ENCODE data around the gene STK25.
"Not testable (repeated sequence)": the region's sequence is repeated elsewhere in the genome, so short reads cannot be mapped to it uniquely, and the experiment has no call there.

STK25 gene

DNA sequence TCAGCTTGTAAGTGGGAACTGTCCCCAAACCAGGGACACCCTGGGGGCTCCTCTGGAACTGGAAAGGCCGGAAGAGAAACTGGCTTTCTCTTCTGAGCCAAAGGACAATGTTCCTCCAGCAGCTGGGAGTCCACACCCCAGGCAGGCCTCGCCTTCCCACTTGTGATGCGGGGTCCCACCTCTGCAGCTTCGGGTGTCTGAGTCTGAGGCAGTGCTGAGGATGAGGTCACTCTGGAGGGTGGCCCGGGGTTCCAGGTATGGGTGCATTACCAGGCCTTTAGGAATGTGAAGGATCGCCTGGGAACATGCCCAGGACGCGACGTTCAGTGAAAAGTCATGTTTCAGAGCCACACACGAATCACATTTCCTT, 32.0 kb upstream of the STK25 start:
- no peak for DNase-seq (ENCODE audit: low read depth in 2 of 2, low spot score in 1 of 2)

DNA sequence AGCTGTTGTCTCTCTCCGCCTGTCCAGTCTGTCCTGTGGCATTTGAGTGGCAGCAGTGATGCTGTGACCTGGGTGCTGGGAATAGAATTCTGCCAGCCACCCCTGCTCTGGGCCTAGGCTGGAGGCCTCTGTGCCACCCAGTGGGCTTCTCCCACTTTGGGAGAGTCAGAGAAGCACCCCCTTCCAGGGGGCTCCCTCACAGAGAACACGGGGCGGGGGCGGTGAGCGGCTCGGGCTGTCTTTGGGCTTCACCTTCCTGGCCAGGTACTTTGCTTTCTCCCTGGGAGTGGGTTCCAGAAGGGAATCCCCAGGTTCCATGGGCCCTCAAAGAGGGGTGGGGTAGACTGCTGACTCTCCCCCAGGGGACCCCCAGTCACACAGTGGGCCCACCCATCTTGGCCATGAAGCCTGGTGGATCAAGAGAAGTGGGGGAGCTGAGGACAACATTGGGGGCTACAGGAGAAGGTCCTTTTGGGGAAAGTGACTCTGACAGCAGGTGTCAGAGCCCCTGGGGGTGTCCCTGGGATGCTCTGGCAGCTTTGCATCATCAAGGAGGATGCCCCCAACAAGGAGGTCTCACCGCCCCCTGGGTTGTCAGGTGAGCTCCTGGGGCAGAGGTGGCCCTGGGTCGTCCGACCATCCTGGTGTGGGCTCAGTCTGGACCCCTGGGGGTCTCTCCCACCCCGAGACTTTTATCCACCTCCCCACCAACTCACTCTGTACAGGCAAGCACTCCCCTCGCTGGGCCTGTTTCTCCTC, 31.4 kb upstream of the STK25 start:
- DNase-seq (ENCODE audit: low read depth in 2 of 2, low spot score in 1 of 2) = no peak

GRCh38 chr2:241538838-241539615, 30.6 kb upstream of the STK25 start:
- no peak for DNase-seq (ENCODE audit: low read depth in 2 of 2, low spot score in 1 of 2)

DNA sequence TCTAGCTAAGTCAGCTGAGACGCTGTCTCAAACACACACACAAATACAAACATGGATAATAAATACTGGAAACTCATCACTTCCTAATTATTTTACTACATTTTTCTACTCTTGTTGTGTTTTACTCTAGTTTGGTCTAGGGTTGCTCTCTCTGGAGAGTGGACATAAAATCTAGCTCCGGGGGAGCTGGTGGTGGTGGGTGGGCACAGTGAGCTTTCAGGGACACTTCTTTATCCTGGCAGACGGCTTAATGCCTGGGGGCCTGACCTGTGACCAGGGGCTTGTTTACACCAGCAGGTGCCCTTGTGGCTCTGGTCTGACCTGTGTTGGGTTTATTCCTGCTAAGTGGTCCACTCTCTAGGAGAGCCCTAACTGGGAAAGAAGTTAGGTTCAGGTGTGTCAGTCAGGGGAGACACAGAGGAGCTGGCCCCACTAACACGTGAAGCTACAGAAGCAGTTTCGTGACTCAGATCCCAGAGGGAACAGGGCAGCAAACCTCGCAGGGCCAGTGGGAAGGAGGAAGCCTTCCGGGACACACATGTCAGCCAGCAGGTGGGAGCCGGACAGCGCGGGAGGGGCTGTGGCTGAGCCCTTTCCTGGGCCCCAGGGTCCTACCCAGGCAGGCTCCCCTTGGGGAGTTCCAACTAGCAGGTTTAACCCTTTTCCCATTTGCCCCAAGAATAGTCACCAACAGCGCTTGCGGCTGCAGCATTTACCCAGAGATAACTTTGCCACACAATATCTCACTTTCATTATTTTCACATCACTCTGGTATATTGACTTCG, 27.7 kb upstream of the STK25 start:
- DNase-seq (ENCODE audit: low read depth in 2 of 2, low spot score in 1 of 2) = no peak

DNA sequence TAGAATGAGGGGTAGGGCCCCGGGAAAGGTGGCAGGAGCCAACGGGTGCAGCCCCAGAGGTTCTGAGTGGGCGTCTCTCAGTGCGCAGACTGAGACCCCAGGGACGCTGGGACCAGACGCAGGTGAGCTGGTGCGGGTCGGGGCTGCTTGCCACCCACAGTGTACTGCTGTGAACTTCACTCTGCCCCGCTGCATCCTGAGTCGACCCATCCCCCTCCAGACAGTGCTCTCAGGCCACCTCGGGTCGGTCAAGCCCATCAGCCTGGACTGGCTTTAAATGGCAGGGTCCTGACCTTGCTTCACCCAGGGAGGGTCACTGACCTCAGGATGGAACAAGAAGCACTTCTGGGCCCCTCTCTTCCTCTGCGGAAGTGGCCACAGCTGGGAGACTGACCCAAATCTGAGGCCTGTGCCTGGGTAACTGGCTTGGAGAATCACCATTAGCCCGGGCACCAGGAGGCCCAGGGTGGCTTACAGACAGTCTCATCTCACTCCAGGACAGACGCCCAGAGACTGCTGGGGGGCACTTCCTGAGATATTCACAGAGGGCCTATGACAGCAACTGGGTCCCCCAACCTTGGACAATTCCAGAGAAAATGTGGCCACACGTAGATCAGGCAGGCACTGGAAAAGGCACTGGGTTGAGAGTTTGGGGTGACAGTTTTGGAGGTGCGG, 26.5 kb upstream of the STK25 start:
- DNase-seq (ENCODE audit: low read depth in 2 of 2, low spot score in 1 of 2) = no peak

- no peak for DNase-seq (ENCODE audit: low read depth in 2 of 2, low spot score in 1 of 2)
Measured at GRCh38 chr2:241534293-241534692, 25.9 kb upstream of the STK25 start.

DNA sequence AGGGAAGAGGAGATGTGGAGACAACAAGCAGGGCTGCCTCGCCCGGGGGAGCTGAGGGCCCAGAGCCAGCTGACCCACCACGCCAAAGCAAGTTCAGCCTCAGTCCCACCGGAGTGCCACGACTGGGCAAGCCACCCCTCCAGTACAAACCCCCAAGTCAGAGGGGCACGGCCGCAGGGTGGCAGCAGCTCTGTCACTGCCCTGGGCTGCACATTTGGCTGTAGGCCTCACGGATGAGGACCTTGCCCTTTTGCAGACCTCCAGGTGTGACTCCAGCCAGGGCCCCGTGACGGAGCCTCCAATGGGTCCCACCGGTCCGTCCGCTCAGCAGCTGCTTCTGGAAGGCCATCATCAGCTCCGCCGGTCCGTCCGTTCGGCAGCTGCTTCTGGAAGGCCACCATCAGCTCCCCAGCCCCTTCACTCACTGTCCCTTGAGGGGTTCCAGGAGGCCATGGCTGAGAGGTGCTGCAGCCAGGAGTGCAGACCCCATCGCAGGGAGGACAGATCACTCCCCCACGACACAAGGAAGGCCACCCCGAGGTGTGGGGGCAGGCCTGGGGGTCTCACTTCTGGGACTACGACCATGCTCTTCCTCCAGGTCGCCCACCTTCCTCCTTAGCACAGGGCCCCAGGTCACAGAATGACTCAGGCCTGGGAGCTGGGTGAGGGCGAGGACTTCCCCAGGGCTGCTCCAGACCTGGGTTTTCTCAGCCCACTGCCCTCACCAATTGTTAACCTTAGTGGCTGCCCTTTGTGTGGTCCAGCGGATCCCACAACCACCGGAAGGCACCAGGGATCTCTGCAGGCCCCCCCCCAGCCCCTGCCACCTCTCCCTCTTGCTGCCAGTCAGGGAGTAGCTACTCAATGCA, 24.6 kb upstream of the STK25 start:
- no peak for DNase-seq (ENCODE audit: low read depth in 2 of 2, low spot score in 1 of 2)

GRCh38 chr2:241532168-241532567, 23.8 kb upstream of the STK25 start:
- no peak for DNase-seq (ENCODE audit: low read depth in 2 of 2, low spot score in 1 of 2)

DNA sequence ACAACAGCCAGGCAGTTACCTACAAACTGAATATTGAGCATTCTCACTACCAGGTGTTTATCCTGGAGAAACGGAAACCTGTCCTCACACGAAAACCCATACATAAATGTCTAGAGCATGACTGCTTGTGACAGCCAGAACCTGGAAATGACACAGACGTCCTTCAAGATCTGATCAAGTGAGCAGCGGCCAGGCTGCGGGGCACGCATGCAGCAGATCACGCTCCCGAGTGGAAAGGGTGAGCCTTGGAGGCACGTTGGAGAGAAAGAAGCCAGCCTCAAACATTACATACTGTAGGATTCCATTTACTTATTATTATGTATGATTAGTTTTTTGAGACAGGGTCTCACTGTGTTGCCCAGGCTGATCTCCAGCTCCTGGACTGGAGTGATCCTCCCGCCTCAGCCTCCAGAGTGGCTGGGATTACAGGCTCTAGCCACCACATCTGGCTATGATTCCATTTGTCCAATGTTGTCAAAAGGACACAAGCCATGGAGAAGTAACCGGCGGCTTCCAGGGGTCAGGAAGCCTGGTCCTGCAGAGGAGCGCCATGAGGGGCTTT, 22.9 kb upstream of the STK25 start:
- no peak for DNase-seq (ENCODE audit: low read depth in 2 of 2, low spot score in 1 of 2)

GRCh38 chr2:241530571-241530970, 22.2 kb upstream of the STK25 start:
- no peak for DNase-seq (ENCODE audit: low read depth in 2 of 2, low spot score in 1 of 2)

DNA sequence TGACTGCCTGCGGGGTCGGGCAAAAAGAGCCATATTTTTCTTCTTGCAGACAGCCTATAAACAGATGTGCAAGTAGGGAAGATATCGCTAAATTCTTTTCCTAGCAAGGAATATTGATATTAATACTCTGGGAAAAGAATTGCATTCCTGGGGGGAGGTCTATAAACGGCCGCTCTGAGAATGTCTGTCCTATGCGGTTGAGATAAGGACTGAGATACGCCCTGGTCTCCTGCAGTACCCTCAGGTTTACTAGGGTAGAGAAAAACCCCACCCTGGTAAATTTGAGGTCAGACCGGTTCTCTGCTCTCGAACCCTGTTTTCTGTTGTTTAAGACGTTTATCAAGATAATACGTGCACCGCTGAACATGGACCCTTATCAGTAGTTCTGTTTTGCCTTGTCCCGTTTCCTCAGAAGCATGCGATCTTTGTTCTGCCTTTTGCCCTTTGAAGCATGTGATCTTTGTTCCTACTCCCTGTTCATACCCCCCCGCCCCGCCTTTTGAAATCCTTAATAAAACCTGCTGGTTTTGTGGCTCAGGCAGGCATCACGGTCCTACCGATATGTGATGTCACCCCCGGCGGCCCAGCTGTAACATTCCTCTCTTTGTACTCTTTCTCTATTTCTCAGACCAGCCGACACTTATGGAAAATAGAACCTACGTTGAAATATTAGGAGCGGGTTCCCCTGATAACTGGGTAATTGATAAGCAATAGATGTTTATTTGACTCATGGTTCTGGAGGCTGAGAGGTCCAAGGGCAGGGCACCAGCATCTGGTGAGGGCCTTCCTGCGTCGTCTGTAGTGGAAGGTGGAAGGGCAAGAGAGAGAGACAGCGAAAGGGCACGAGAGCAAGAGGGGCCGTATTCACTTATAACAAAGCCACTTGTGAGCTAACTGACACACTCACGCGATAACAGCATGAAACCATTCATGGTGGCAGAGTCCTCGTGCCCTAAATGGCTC, 17.7 kb upstream of the STK25 start:
- not testable (repeated sequence) for DNase-seq (ENCODE audit: low read depth in 2 of 2, low spot score in 1 of 2)

GRCh38 chr2:241522477-241522876, 14.1 kb upstream of the STK25 start:
- no peak for DNase-seq (ENCODE audit: low read depth in 2 of 2, low spot score in 1 of 2)

DNA sequence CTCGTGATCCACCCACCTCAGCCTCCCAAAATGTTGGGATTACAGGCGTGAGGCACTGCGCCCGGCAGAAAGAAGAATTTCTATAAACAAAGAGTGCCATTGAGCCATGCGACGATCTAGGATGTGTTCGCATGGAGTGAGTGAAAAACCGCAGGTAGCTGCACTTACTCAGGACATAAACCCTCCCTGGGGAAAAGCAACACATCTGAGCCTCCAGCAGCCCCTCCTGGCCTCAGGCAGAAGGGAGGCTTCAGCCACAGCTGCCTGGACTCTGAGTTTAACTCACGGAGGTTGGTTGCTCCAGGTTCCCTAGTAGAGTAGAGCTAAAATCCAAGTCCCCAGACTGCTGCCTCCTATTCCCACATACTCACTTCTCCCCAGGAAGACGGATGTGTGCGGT, 11.3 kb upstream of the STK25 start:
- DNase-seq (ENCODE audit: low read depth in 2 of 2, low spot score in 1 of 2) = no peak

DNA sequence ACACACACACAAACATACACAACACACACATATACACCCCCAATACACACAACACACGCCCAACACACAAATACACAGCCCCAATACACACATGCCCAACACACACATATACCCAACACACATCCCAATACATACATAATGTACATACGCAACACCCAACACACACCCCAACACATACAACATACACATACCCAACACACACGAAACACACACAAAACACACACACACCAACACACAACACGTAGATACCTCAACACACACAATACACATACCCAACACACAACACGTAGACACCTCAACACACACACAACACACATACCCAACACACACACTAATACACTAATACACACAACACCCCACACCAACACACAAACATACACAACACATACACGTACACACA, 8.9 kb upstream of the STK25 start:
- DNase-seq (ENCODE audit: low read depth in 2 of 2, low spot score in 1 of 2) = no peak

- DNase-seq (ENCODE audit: low read depth in 2 of 2, low spot score in 1 of 2) = no peak
Measured at GRCh38 chr2:241516520-241516965, 8.2 kb upstream of the STK25 start.

GRCh38 chr2:241514986-241515737, 6.8 kb upstream of the STK25 start:
- no peak for DNase-seq (ENCODE audit: low read depth in 2 of 2, low spot score in 1 of 2)

- DNase-seq (ENCODE audit: low read depth in 2 of 2, low spot score in 1 of 2) = no peak
Measured at GRCh38 chr2:241514553-241514952, 6.2 kb upstream of the STK25 start.

DNA sequence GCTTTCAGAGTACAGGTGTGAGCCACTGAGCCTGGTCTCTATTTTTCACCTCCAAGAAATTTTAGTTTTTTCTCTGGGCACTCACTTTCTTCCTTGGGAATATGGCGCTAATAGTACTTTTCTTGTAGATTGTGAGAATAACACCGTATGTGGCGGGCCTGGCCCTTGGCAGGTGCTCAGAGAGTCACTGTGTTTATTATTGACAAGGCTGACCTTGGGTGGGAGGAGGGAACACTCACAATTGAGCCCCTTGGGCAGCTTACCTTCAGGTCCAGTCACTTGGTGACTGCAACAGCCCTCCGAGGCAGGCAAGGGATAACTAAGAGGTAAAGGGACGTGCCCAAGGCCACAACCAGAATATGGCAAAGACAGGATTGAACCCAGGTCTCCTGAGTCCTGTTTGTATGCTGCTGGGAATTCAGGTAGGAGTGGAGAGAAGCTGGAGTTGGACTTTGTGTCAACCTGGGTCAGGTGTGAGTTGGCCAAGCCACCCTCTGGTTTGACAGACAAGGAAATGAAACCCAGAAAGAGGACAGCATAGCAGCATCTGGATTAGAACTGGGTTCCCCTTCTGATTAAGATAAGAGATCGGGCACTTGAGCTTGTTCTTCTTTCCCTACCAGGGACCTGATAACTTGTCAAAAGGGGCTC, 2.8 kb upstream of the STK25 start:
- no peak for DNase-seq (ENCODE audit: low read depth in 2 of 2, low spot score in 1 of 2)

Measured in stimulated activated CD8-positive, alpha-beta memory T cell treated with anti-CD3 and anti-CD28 coated beads, Interleukin-4, amount 100 ng/mL, for 4 hours (primary cell).